WTC11 (cell line): Measurements from ENCODE around the gene FKBP11. TPM values are rescaled to one million over a fixed set of nuclear protein-coding genes. Genes with fewer than 3 reads are reported as not detected.

Experiments
- ATAC-seq: fragments of 200-7000 bp; cut with Tn5 transposase; 2 replicates; pipeline ENCODE4 v1.10.0; 2021; ENCODE audit warnings: mild to moderate bottlenecking, moderate library complexity
- CTCF ChIA-PET: fragments of 300-600 bp; sonication (Branson Sonifier 250); formaldehyde crosslinking; loops from one replicate; lab custom pipeline; 2021; ENCODE audit warnings: antibody characterized with exemption; lab: Charles Lee
- POLR2A ChIA-PET: fragments of 350-600 bp; sonication (Branson Sonifier 250); formaldehyde crosslinking; loops from one replicate; lab custom pipeline; 2021; ENCODE audit warnings: antibody characterized with exemption; lab: Charles Lee
- DNase-seq: peaks from one replicate; pipeline ENCODE4 v3.0.0; 2021; ENCODE audit warnings: low spot score
- H3K27ac Mint-ChIP-seq: 2 replicates; pipeline ENCODE4 v1.8.0; 2021; ENCODE audit warnings: mixed read lengths
- H3K27me3 Mint-ChIP-seq: 2 replicates; pipeline ENCODE4 v1.8.0; 2021; ENCODE audit warnings: low read depth, mild to moderate bottlenecking, moderate library complexity, mixed read lengths
- H3K36me3 Mint-ChIP-seq: 2 replicates; pipeline ENCODE4 v1.8.0; 2021; ENCODE audit warnings: mixed read lengths
- H3K4me1 Mint-ChIP-seq: 2 replicates; pipeline ENCODE4 v1.8.0; 2022; ENCODE audit warnings: mixed read lengths
- H3K4me3 Mint-ChIP-seq: 2 replicates; pipeline ENCODE4 v1.8.0; 2021; ENCODE audit warnings: mild to moderate bottlenecking, moderate library complexity, mixed read lengths
- H3K9me3 Mint-ChIP-seq: 2 replicates; pipeline ENCODE4 v1.8.0; 2021; ENCODE audit warnings: mixed read lengths
- ATF1 ChIP-seq: sonication (generic); formaldehyde crosslinking; IDR thresholded peaks from 2 replicates; pipeline ENCODE4 v1.8.1; 2023; ENCODE audit warnings: mild to moderate bottlenecking, moderate library complexity, missing genetic modification reagents
- CREB1 ChIP-seq: sonication (generic); formaldehyde crosslinking; IDR thresholded peaks from 2 replicates; pipeline ENCODE4 v1.8.0; 2023; ENCODE audit warnings: mild to moderate bottlenecking, missing genetic modification reagents
- ERG ChIP-seq: fragments of 250-450 bp; sonication (Bioruptor Pico); IDR thresholded peaks from 2 replicates; pipeline ENCODE4 v1.8.0; 2021; ENCODE audit warnings: mild to moderate bottlenecking
- GABPB1 ChIP-seq: sonication (generic); formaldehyde crosslinking; IDR thresholded peaks from 2 replicates; pipeline ENCODE4 v1.8.1; 2023; ENCODE audit warnings: mild to moderate bottlenecking, missing genetic modification reagents
- IRF1 ChIP-seq: sonication (generic); formaldehyde crosslinking; IDR thresholded peaks from 2 replicates; pipeline ENCODE4 v1.8.0; 2023; ENCODE audit warnings: missing genetic modification reagents
- MYBL2 ChIP-seq: sonication (generic); formaldehyde crosslinking; IDR thresholded peaks from 2 replicates; pipeline ENCODE4 v1.8.1; 2023; ENCODE audit warnings: mild to moderate bottlenecking, moderate library complexity, missing genetic modification reagents
- SP1 ChIP-seq: sonication (generic); formaldehyde crosslinking; conservative IDR thresholded peaks from 2 replicates; pipeline ENCODE4 v1.8.1; 2022; ENCODE audit warnings: missing genetic modification reagents
- TEAD1 ChIP-seq: sonication (generic); formaldehyde crosslinking; IDR thresholded peaks from 2 replicates; pipeline ENCODE4 v1.8.0; 2022; ENCODE audit warnings: mild to moderate bottlenecking, missing genetic modification reagents
- TP53 ChIP-seq: sonication (generic); formaldehyde crosslinking; IDR thresholded peaks from 2 replicates; pipeline ENCODE4 v1.8.1; 2023; ENCODE audit warnings: mild to moderate bottlenecking, missing genetic modification reagents
- ZNF263 ChIP-seq: sonication (generic); formaldehyde crosslinking; IDR thresholded peaks from 2 replicates; pipeline ENCODE4 v1.8.1; 2022; ENCODE audit warnings: low read depth, mild to moderate bottlenecking, moderate library complexity, missing genetic modification reagents
- ZNF423 ChIP-seq: fragments of 250-450 bp; sonication (Bioruptor Pico); IDR thresholded peaks from 2 replicates; pipeline ENCODE4 v2.1.2; 2022; ENCODE audit warnings: mild to moderate bottlenecking, moderate library complexity
- total RNA-seq: library from RNA; stranded (reverse); gene quantifications from 3 replicates; pipeline ENCODE4 v1.2.3, GENCODE V29; 2021
- TF ChIP-seq, protein P1 (sequence below): sonication (generic); formaldehyde crosslinking; IDR thresholded peaks from 2 replicates; pipeline ENCODE4 v1.8.0; 2023; ENCODE audit warnings: missing genetic modification reagents, mild to moderate bottlenecking, borderline replicate concordance
- TF ChIP-seq, protein P2 (sequence below): sonication (generic); formaldehyde crosslinking; IDR thresholded peaks from 2 replicates; pipeline ENCODE4 v1.8.0; 2022; ENCODE audit warnings: mild to moderate bottlenecking, missing genetic modification reagents
- TF ChIP-seq, protein P3 (sequence below): fragments of 200-600 bp; IDR thresholded peaks from 2 replicates; pipeline ENCODE4 v1.8.0; 2022; ENCODE audit warnings: antibody characterized with exemption

FKBP11 gene
- total RNA-seq, 1 experiment from 2014 or later = 64.5 TPM

DNA sequence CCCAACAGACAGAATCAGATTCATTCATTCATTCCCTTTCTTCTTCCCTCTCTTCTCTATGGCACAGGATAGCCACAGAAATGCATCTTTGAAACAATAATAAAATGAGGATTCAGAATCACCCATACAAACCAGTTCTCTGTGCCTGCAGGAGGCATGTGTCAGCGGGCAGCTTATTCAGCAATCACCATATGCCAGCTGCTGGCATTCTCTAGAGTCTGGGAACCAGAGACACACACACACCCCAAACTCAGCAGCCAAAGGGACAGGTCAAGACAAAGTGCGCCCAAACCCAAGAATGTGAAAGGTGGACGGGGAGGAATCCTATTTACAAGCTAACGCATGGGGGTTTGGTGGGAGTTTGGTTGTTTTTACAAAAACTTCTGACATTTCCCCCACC lies 17.9 kb upstream of the FKBP11 start:
- Mint-ChIP-seq H3K27me3 (no peaks in the 10 kb centered on the region), H3K27ac (no peak overlapping the region), H3K4me1 (peaks cover 9% of the 10 kb centered on the region), H3K9me3 (no peaks in the 10 kb centered on the region), H3K36me3 (peaks cover 27% of the 10 kb centered on the region), H3K4me3 (no peak overlapping the region)
- POLR2A ChIA-PET = no interaction called here
- no peak for DNase-seq
- TF ChIP-seq TP53 (CRISPR knock-in tag) (no peak), TEAD1 (CRISPR knock-in tag) (no peak), ZNF423 (CRISPR knock-in tag) (no peak)
- TF ChIP-seq, protein P1, sequence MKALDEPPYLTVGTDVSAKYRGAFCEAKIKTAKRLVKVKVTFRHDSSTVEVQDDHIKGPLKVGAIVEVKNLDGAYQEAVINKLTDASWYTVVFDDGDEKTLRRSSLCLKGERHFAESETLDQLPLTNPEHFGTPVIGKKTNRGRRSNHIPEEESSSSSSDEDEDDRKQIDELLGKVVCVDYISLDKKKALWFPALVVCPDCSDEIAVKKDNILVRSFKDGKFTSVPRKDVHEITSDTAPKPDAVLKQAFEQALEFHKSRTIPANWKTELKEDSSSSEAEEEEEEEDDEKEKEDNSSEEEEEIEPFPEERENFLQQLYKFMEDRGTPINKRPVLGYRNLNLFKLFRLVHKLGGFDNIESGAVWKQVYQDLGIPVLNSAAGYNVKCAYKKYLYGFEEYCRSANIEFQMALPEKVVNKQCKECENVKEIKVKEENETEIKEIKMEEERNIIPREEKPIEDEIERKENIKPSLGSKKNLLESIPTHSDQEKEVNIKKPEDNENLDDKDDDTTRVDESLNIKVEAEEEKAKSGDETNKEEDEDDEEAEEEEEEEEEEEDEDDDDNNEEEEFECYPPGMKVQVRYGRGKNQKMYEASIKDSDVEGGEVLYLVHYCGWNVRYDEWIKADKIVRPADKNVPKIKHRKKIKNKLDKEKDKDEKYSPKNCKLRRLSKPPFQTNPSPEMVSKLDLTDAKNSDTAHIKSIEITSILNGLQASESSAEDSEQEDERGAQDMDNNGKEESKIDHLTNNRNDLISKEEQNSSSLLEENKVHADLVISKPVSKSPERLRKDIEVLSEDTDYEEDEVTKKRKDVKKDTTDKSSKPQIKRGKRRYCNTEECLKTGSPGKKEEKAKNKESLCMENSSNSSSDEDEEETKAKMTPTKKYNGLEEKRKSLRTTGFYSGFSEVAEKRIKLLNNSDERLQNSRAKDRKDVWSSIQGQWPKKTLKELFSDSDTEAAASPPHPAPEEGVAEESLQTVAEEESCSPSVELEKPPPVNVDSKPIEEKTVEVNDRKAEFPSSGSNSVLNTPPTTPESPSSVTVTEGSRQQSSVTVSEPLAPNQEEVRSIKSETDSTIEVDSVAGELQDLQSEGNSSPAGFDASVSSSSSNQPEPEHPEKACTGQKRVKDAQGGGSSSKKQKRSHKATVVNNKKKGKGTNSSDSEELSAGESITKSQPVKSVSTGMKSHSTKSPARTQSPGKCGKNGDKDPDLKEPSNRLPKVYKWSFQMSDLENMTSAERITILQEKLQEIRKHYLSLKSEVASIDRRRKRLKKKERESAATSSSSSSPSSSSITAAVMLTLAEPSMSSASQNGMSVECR (CRISPR knock-in tag) = no peak
- TF ChIP-seq, protein P2, sequence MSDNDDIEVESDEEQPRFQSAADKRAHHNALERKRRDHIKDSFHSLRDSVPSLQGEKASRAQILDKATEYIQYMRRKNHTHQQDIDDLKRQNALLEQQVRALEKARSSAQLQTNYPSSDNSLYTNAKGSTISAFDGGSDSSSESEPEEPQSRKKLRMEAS (CRISPR knock-in tag) = no peak
- CTCF ChIA-PET = interaction anchor here (0.9 to 2.2 kb wide), 4 partner anchors 14 to 51 kb away, joined by 3 to 9 read pairs (median 4); partner anchors contain the start of gene ARF3
- ATAC-seq = no peak

DNA sequence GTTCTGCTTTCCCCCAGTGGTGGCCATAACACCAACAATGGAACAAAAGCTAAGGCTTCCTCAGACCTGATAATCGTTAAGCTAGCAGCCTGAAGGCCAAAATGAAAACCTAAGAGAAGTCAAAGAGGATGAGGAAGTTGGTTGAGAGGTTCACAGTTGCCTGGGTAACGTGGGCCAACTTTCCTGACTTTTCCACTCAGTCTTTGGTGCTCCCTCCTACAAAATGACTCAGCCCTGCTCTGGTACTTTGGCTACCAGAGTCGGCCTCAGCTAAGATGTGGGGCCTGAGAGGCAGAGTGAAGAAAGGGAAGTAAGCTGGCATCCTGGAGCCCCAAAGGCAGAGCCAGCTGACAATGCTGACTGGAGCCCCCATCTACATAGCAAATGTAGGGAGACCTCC lies 14.9 kb upstream of the FKBP11 start:
- peaks cover 36% of the 10 kb centered on the region for H3K36me3 Mint-ChIP-seq
- TF ChIP-seq IRF1 (no peak), ATF1 (CRISPR knock-in tag) (no peak), MYBL2 (no peak), CREB1 (CRISPR knock-in tag) (no peak), SP1 (CRISPR knock-in tag) (no peak), ZNF263 (CRISPR knock-in tag) (no peak), ERG (CRISPR knock-in tag) (no peak), GABPB1 (CRISPR knock-in tag) (no peak)
- TF ChIP-seq, protein P3, sequence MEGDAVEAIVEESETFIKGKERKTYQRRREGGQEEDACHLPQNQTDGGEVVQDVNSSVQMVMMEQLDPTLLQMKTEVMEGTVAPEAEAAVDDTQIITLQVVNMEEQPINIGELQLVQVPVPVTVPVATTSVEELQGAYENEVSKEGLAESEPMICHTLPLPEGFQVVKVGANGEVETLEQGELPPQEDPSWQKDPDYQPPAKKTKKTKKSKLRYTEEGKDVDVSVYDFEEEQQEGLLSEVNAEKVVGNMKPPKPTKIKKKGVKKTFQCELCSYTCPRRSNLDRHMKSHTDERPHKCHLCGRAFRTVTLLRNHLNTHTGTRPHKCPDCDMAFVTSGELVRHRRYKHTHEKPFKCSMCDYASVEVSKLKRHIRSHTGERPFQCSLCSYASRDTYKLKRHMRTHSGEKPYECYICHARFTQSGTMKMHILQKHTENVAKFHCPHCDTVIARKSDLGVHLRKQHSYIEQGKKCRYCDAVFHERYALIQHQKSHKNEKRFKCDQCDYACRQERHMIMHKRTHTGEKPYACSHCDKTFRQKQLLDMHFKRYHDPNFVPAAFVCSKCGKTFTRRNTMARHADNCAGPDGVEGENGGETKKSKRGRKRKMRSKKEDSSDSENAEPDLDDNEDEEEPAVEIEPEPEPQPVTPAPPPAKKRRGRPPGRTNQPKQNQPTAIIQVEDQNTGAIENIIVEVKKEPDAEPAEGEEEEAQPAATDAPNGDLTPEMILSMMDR = no peak
- TF ChIP-seq, protein P1 (CRISPR knock-in tag) = no peak
- TF ChIP-seq, all 79 proteins: peak for 0
- DNase-seq (no peak), ATAC-seq (no peak)
- CTCF ChIA-PET = interaction anchor here (0.6 to 1.3 kb wide), 5 partner anchors 34 to 570 kb away, joined by 3 to 6 read pairs (median 3); no protein-coding TSS in a partner anchor
- H3K4me3 Mint-ChIP-seq = no peak overlapping the region
- no peaks in the 10 kb centered on the region for H3K4me1 Mint-ChIP-seq
- no peaks in the 10 kb centered on the region for H3K9me3 Mint-ChIP-seq
- H3K27me3 Mint-ChIP-seq = no peaks in the 10 kb centered on the region
- POLR2A ChIA-PET = no interaction called here
- H3K27ac Mint-ChIP-seq = no peak overlapping the region
